ENCODE results near the gene CHPF2. TPM values are rescaled to one million over a fixed set of nuclear protein-coding genes. Genes with fewer than 3 reads are reported as not detected.

CHPF2 gene
- total and polyA plus RNA-seq, 2 of the 13 experiments (the other 11 are each of a cell fraction or from before 2014, with no cell fraction given) = 15.4 to 21.5 TPM

DNA sequence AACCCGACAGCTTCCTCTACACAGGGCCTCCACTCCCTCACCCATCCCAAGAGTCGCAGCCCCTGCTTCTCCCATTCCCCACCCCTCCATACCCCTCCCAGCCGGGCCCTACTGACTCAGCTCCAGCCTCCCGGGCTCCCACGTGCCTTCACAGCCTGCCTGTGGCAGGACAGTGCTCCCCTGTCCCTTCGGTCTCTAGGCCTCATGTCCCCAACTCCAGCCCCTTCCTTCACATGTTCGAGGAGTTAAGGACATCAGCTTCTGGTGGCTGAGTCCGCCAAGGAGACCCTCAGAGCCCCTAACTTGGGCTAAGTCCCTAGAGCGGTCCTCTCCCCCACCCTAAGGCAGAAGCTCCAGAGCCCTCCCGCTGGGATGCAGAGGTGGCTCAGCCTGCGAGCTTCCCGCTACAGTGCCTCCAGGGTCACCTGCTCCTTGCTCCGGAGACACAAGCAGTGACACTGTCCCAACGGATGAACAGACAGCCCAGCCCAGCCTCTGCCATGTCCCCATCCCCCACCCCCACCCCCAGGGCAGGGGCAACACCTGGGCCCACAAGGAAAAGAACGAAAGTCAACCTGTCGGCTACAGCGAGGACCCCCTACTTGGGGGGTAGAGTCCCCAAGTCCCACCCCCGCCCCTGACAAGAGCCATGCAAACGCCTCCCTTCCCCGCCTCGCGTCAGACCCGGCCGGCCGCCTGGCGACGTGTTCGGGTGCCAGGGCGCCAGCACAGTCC lies 15.5 kb downstream of the CHPF2 start:
- Histone ChIP-seq H3K9me3 (ENCODE audit: low read length) (no peaks in the 10 kb centered on the region), H4K20me1 (ENCODE audit: insufficient read depth, low read length) (no peaks in the 10 kb centered on the region; the same call in 1 of the 2 replicates), H3K36me3 (replicated peaks in 1 of 2; ENCODE audit: control insufficient read depth in 1 of 2, insufficient read depth in 2 of 2, low read length in 2 of 2) (no peaks in the 10 kb centered on the region), H3K4me3 (replicated peaks in 1 of 3; ENCODE audit: insufficient read depth in 1 of 3, low read depth in 2 of 3, low read length in 3 of 3) (peak overlapping the region; percentile 29 to 65 (median 59); a peak in 5 of 6 replicates), H3K79me2 (ENCODE audit: insufficient read depth, low read length) (no peaks in the 10 kb centered on the region), H2AFZ (ENCODE audit: low read length) (no peak overlapping the region), H3K4me2 (ENCODE audit: low read depth, low read length) (peak overlapping the region; percentile 83), H3K9ac (ENCODE audit: insufficient read depth, low read depth, low read length) (no peak overlapping the region), H3K4me1 (ENCODE audit: insufficient read depth, low read length) (peaks cover 84% of the 10 kb centered on the region), H3K27ac (ENCODE audit: extremely low read length, insufficient read depth, low read length) (no peak overlapping the region), H3K27me3 (ENCODE audit: control insufficient read depth in 1 of 2, insufficient read depth in 2 of 2, low read length in 2 of 2) (peaks cover 10 to 71% of the 10 kb centered on the region in 2 experiments; a peak in 4 of 5 replicates)
- no TSS peak for BruUV-seq (replicated peaks)
- in situ Hi-C loops (cut with HindIII; ENCODE audit: extremely low pct_ligation_motif_present, low pct_unique_long_range_greater_than_20kb) (no loop called here), intact Hi-C loops (cut with micrococcal nuclease; ENCODE audit: unreplicated experiment) (loop anchor here (2.0 to 10.0 kb wide), 3 partner anchors 15 to 163 kb away; partner anchors contain the start of genes AGAP3, CHPF2, FASTK and TMUB1)
- CTCF ChIA-PET (ENCODE audit: low intra/inter-chr PET ratio, low total read pairs) = no interaction called here
- WGBS (ENCODE audit: low lambda C conversion rate) = 6% methylated on average over 12 of the region's 29 CpGs
- DNase-seq (ENCODE audit: low spot score) (no peak), FAIRE-seq (no peak), ATAC-seq (peak; percentile 9; the same call in 1 of the 3 replicates)
- POLR2A ChIA-PET = interaction anchor here (1.3 to 2.0 kb wide), 3 partner anchors 15 to 184 kb away, joined by 3 to 8 read pairs (median 4); partner anchors contain the start of genes ABCF2 and CHPF2
- TF ChIP-seq ZNF263 (CRISPR knock-in tag; IDR thresholded peaks at IDR 0.05) = peak; percentile 60
- TF ChIP-seq ZFP62 (CRISPR knock-in tag; IDR thresholded peaks at IDR 0.05) = no peak
- TF ChIP-seq POLR2G (IDR thresholded peaks at IDR 0.05; ENCODE audit: low read depth, low read length) = no peak

DNA sequence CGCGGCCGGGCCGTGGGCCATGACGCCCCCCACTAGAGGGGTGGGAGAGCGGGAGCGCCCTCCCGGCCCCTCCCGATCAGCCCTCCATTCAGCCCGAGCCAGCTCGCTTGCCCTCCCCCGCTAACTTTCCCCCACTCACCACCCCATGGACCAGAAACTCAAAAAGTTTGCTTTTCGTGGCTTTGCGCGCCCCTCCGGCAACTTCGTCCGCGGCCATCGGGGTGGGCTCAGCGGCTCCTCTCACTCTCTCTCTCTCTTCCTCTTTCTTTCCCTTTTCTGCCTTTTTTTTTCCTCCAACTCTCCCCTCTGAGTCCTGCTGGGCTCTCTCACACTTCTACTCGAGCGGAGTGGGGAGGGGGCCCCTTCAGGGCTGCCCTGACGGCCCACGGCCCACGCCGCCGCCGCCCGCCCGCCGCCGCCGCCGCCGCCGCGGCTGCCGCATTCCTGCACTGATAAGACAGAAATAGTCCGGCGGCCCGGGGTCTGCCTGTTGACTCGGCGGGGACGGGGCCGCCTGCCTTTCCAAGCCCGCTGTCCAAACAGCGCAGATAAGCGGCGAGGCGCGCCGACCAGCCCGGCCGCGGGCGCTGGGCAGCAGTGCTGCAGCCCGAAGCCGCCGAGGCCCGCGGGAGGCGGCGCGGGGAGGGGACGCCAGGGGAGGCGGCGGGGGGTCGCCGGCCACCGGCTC lies 16.2 kb downstream of the CHPF2 start, which contains the start of gene SMARCD3:
SMARCD3 (minus strand) TSS at position 349 of the 688 bp plus-strand sequence; CDS start at position 217, 132 bp downstream.
- Histone ChIP-seq H3K9ac (ENCODE audit: insufficient read depth, low read depth, low read length) (no peak within 1 kb of the TSS), H3K4me2 (ENCODE audit: low read depth, low read length) (peak within 1 kb of the TSS; percentile 83), H3K79me2 (ENCODE audit: insufficient read depth, low read length) (no peaks in the 10 kb centered on the region), H3K4me3 (replicated peaks in 1 of 3; ENCODE audit: insufficient read depth in 1 of 3, low read depth in 2 of 3, low read length in 3 of 3) (peak within 1 kb of the TSS; percentile 29 to 71 (median 59); a peak in 5 of 6 replicates), H3K36me3 (replicated peaks in 1 of 2; ENCODE audit: control insufficient read depth in 1 of 2, insufficient read depth in 2 of 2, low read length in 2 of 2) (no peaks in the 10 kb centered on the region), H4K20me1 (ENCODE audit: insufficient read depth, low read length) (no peaks in the 10 kb centered on the region; the same call in 1 of the 2 replicates), H3K4me1 (ENCODE audit: insufficient read depth, low read length) (peaks cover 77% of the 10 kb centered on the region), H2AFZ (ENCODE audit: low read length) (no peak within 1 kb of the TSS), H3K9me3 (ENCODE audit: low read length) (no peaks in the 10 kb centered on the region), H3K27ac (ENCODE audit: extremely low read length, insufficient read depth, low read length) (no peak within 1 kb of the TSS), H3K27me3 (ENCODE audit: control insufficient read depth in 1 of 2, insufficient read depth in 2 of 2, low read length in 2 of 2) (peaks cover 12 to 78% of the 10 kb centered on the region in 2 experiments)
- DNase-seq (ENCODE audit: low spot score) (peak; percentile 46), FAIRE-seq (no peak), ATAC-seq (peak; percentile 48)
- in situ Hi-C loops (cut with HindIII; ENCODE audit: extremely low pct_ligation_motif_present, low pct_unique_long_range_greater_than_20kb) (no loop called here), intact Hi-C loops (cut with micrococcal nuclease; ENCODE audit: unreplicated experiment) (loop anchor here (2.0 to 10.0 kb wide), 3 partner anchors 16 to 164 kb away; partner anchors contain the start of genes AGAP3, CHPF2, FASTK and TMUB1)
- ChIA-PET CTCF (ENCODE audit: low intra/inter-chr PET ratio, low total read pairs) (no interaction called here), POLR2A (interaction anchor here (1.5 to 2.0 kb wide), 2 partner anchors 21 to 185 kb away, joined by 4 to 8 read pairs; partner anchors contain the start of gene ABCF2)
- under 1% methylated on average over 31 of the region's 71 CpGs for WGBS (ENCODE audit: low lambda C conversion rate)
- BruUV-seq (replicated peaks) = no TSS peak
- 0 out of 2 replicates have a peak, but pooled peaks have one; percentile 11 for TF ChIP-seq RAD21 (CRISPR knock-in tag; IDR thresholded peaks at IDR 0.05)
- TF ChIP-seq SALL1 (CRISPR knock-in tag; IDR thresholded peaks at IDR 0.05) = no peak
- 0 out of 2 replicates have a peak, but pooled peaks have one; percentile 37 for TF ChIP-seq HOXA5 (CRISPR knock-in tag; IDR thresholded peaks at IDR 0.05)
- TF ChIP-seq, protein P1, sequence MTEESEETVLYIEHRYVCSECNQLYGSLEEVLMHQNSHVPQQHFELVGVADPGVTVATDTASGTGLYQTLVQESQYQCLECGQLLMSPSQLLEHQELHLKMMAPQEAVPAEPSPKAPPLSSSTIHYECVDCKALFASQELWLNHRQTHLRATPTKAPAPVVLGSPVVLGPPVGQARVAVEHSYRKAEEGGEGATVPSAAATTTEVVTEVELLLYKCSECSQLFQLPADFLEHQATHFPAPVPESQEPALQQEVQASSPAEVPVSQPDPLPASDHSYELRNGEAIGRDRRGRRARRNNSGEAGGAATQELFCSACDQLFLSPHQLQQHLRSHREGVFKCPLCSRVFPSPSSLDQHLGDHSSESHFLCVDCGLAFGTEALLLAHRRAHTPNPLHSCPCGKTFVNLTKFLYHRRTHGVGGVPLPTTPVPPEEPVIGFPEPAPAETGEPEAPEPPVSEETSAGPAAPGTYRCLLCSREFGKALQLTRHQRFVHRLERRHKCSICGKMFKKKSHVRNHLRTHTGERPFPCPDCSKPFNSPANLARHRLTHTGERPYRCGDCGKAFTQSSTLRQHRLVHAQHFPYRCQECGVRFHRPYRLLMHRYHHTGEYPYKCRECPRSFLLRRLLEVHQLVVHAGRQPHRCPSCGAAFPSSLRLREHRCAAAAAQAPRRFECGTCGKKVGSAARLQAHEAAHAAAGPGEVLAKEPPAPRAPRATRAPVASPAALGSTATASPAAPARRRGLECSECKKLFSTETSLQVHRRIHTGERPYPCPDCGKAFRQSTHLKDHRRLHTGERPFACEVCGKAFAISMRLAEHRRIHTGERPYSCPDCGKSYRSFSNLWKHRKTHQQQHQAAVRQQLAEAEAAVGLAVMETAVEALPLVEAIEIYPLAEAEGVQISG (CRISPR knock-in tag; IDR thresholded peaks at IDR 0.05) = 0 out of 2 replicates have a peak, but pooled peaks have one; percentile 20
- TF ChIP-seq TRIM24 (CRISPR knock-in tag; IDR thresholded peaks at IDR 0.05) = no peak
- peak; percentile 55 for TF ChIP-seq ZFY (CRISPR knock-in tag; IDR thresholded peaks at IDR 0.05)
- no peak for TF ChIP-seq NFE2L2 (IDR thresholded peaks at IDR 0.05; ENCODE audit: low read length)
- TF ChIP-seq HNRNPLL (IDR thresholded peaks at IDR 0.05; ENCODE audit: low read depth, low read length, poor library complexity, severe bottlenecking) = peak; percentile 37
- TF ChIP-seq ZNF431 (CRISPR knock-in tag; IDR thresholded peaks at IDR 0.05; ENCODE audit: borderline replicate concordance, low read depth) = no peak
- TF ChIP-seq SKI (IDR thresholded peaks at IDR 0.05; ENCODE audit: partially characterized antibody) = peak; percentile 85
- no peak for TF ChIP-seq TMF1 (CRISPR knock-in tag; IDR thresholded peaks at IDR 0.05; ENCODE audit: low read depth)

All from HepG2 (cell line).